ENCODE measurements around the gene CSN2.

The CSN2 gene

GRCh38 chr4:69910016-69910782 lies 55.3 kb downstream of the CSN2 start:
- no peak overlapping the region for H3K4me3 ChIP-seq (ENCODE audit: low read length)
- DNase-seq (ENCODE audit: low read depth, low spot score) = no peak

- DNase-seq (ENCODE audit: low read depth, low spot score) = no peak
- H3K4me3 ChIP-seq (ENCODE audit: low read length) = no peak overlapping the region
Measured at GRCh38 chr4:69909195-69909594, 56.3 kb downstream of the CSN2 start.

- no peak for DNase-seq (ENCODE audit: low read depth, low spot score)
Measured at GRCh38 chr4:69907151-69907550, 58.4 kb downstream of the CSN2 start.

More at GRCh38 chr4:69907151-69907550, 58.4 kb downstream of the CSN2 start:
- no peak overlapping the region for H3K4me3 ChIP-seq (ENCODE audit: low read length)

All from Jurkat, Clone E6-1 (cell line).